Head of caudate nucleus (tissue), 42 donors: ENCODE data around the gene JDP2.
"Not testable (repeated sequence)": the region's sequence is repeated elsewhere in the genome, so short reads cannot be mapped to it uniquely, and the experiment has no call there.

Experiments used
- DNase-seq, 42 donors: peaks; one replicate each; pipeline versions ENCODE4 v3.0.0 to v3.0.0-alpha.2; 2020 to 2021; ENCODE audit warnings: mixed read lengths in 7 of 42
- intact Hi-C: fragments of 100-400 bp; cut with DNase I; formaldehyde crosslinking; loops from one replicate; pipeline ENCODE4 v1.15.0; 2022

JDP2 gene

GRCh38 chr14:75469164-75469563 lies 41.3 kb downstream of the JDP2 start:
- intact Hi-C loops: no loop called here
- DNase-seq: peak in 1 of 42 donors; percentile 28

DNA sequence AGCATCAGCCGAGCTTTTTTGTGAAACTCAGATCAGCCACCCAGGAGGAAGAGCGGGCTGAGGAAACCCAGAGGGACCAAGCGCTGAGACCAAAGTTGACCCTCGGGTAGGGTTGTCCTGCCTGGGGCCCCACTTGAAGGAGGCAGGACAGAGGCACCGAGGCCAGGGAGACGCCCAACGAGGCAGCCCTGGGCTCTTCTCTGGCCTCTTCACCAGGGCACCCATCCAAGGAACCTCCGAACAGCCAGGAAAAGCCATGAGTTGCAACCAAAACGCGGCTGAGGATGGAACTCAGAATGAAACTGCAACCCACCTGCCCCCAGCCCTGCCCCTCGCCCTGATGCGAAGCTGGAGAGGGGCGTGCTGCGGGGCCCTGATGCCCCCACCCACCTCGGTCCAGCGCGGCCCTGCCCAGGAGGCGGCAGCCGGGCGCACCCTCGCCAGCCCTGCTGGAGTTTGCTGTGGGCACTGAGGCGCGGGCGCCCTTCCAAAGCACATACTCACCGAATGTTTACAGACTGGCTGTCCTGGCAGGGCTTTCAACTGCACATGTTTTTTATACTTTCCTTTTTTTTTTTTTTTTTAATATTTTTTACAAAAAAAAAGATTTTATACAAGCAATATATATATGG lies 41.9 kb downstream of the JDP2 start:
- DNase-seq: peak in 18 of 42 donors; percentile 21 to 63 (median 38)
- intact Hi-C loops: no loop called here

DNA sequence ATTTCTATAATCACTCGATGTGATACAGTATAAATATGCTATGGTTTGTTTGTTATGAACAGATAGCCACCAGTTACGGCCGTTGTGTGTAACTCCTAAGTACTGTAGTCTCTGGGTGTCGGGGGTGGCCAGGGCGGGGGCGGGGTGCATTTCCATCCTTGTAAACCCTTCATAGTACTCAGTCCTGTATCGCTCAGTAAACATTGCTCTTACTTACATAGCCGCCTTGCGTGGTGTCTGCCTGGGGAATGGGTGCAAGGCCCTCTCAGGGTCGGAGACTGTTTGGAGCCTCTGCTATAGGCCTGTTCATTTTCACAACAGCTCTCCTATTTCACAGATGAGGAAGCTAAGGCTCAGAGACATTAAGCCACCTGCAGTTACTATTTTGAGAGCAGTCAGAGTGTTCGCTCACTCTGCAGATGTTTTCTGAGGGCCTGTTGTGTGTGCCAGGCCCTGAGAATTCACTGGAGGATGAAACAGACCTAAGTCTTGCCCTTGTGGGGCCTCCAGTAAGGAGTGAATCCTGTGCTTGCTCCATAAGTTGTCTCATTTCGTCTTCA lies 42.5 kb downstream of the JDP2 start:
- intact Hi-C loops: no loop called here
- DNase-seq: peak in 1 of 42 donors; percentile 0

GRCh38 chr14:75471059-75471458 lies 43.2 kb downstream of the JDP2 start:
- intact Hi-C loops: no loop called here
- no peak for DNase-seq

DNA sequence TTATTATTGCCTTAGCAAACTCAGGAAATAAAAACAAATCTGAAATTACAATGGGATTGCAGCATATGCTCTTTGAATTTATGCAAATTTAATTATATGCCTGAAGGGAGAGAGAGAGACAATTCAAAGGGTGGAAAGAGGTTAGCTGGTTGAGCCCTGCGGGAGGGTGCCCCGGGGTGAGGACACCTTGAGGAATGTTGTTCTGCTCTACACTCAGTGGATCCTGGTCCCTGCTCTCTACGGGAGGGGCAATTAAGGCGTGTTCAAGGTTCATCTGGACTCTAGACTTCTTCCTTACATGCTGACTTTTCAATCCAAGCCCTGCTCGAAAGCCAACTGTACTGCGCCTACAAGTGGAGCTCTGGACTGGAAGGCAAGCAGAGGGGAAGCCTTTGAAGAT lies 46.3 kb downstream of the JDP2 start:
- DNase-seq, intact Hi-C loops: not testable (repeated sequence)

DNA sequence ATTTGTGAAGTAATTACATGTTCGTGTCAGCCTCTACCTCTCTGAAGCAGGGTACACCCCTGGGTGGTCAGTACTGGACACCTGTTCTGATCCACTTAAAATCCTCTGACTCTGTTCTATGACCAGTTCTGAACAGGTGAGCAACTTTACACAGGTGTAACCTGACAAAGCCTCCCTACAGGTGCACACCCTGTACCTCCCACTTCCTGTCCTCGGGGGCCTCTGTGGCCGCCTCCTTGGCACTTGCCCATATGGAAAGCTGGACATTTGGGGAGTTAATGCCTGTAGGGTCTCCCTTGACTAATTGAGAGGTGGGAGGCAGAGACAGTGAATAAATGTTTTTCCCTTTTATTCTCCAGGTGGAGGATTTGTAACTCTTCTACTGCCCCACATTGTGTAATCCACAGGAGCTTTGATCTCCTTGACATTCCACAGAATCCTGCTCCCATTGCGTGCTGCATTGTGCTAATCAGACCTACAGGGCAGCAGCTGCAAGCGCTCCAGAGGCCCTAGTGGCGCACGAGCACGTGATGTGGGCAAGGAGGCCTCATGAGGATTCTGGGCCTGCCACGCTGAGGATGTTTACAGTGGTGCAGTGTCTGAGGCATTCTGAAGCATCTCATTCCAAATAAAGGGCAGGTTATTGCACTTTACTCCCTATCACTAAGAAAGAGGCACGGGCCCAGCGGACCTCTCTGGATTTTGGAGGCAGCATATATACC lies 48.6 kb downstream of the JDP2 start:
- intact Hi-C loops: no loop called here
- DNase-seq: peak in 25 of 42 donors; percentile 12 to 68 (median 43)

DNA sequence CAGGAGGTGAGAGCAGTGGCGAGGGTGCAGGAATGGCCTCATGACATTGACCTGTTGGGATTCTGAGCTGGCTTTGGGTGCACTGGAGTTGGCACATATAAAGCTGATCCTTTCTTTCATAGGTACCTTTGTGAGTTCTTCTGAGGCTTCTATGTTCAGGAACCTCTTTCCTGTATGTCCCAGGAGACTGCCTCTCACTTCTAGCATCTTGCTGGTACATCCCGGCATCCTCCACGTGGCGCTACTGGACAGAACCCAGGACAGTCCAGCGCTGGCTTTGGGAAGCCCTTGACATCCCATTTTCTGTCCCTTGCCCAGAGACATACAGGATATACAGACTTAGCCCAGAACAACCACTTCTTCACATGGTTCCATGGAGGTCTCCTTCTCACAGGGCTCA lies 50.1 kb downstream of the JDP2 start:
- no peak for DNase-seq
- intact Hi-C loops: no loop called here

DNA sequence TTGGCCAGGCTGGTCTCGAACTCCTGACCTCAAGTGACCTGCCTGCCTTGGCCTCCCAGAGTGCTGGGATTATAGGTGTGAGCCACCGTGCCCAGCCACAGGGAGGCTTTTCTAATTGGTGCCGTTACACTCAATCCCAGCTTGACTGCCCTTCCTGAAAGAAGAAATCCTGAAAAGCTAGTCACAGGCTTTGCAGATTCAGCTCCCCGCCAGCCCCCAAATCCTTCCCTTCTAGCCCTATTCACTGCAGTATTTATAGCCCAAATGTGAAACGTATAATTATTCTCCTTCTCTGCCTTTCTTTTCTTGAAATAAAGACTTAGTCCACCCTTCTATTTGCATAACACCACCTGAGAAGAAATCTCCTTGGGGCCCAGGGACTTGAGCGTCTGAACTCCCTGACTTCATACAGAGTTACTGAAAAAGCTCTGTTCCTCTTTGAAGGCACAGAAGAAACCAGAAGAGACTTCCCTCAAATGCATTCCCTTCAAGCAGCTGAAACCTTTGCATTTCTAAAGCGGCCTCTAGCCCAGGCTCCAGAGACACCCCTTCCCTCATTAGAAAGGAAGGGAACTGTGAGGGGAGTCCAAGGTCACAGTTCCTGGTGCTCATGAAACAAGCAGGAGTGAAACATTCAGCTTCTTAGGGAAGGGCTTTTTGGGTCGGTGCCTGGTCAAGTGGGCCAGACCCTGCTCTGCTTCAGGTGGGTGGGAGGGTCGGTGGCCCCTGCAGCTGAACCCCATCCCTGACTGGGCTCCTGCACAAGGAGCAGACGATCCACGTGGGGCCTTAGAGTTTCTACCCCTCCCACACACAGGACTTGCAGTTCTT lies 52.2 kb downstream of the JDP2 start:
- intact Hi-C loops: loop anchor here (10.0 kb wide), 1 partner anchor 355 kb away; the partner anchor contains the start of gene NEK9
- peak in 2 of 42 donors; percentile 19 to 26 for DNase-seq

DNA sequence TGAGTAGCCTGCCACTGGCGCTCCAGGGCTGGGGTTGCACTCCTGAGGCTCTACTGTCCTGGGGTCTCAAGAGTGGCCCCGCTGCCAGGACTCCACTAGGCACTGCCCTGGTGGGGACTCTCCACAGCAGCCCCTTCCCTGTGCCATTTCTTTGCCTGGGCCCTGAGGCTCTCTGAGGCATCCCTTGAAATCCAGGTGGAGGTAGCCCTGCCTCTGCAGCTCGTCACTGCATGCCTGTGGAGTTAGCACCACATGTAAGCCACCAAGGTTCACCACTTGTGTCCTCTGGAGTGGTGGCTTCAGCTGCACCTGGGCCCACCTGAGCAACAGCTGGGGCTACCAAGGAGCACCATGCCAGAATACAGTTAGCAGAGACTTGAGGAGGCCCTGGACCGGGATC lies 54.5 kb downstream of the JDP2 start:
- DNase-seq: peak in 1 of 42 donors; percentile 32
- intact Hi-C loops: loop anchor here (10.0 kb wide), 1 partner anchor 358 kb away; the partner anchor contains the start of gene NEK9

GRCh38 chr14:75484711-75485429 lies 57.0 kb downstream of the JDP2 start:
- intact Hi-C loops: loop anchor here (10.0 kb wide), 1 partner anchor 360 kb away; the partner anchor contains the start of gene NEK9
- DNase-seq: peak in 1 of 42 donors; percentile 9

DNA sequence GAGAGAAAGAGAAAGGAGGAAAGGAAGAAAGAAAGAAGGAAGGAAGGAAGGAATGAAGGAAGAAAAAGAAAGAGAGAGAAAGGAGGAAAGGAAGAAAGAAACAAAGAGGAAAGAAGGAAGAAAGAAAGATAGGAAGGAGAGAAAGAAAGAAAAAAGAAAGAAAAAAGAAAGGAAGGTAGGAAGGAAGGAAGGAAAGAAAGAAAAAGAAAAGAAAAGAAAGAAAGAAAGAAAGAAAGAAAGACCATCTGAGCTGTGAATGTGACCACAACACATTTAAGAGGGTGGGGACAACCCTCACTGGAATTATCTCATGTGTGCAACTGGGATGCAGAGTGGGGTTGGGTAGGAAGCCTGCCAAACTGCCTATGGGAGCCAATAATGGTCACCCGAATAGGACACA lies 58.5 kb downstream of the JDP2 start:
- intact Hi-C loops: loop anchor here (10.0 kb wide), 1 partner anchor 362 kb away; the partner anchor contains the start of gene NEK9
- peak in 1 of 42 donors; percentile 32 for DNase-seq

DNA sequence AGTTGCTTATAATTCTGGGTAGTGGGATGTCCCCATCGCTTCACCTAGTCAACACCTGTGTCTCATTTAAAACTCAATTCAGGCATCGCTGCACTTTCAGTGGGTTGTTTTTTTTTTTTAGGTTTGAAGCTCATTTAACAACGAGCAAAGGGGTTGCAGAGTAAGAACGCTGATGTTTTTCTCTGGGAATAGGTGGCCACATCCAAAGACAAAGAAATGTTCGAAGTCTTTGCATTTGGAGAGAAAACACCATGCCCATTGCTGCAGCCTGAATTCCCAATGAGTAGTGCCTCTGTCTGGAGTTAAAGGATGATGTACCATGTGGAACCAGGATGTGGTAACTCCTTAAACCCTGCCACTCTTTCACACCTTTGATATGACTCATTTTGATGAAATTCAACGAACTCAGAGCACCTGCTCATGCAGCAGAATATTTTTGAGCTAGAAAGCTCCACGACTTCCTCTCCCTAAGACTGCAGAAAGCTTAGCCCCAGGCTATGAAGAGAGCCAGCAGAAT lies 59.4 kb downstream of the JDP2 start:
- DNase-seq: no peak
- intact Hi-C loops: loop anchor here (10.0 kb wide), 1 partner anchor 362 kb away; the partner anchor contains the start of gene NEK9

- intact Hi-C loops: loop anchor here (2.0 to 10.0 kb wide), 2 partner anchors 183 to 365 kb away; partner anchors contain the start of gene NEK9
- peak in 2 of 42 donors; percentile 29 to 30 for DNase-seq
Measured at GRCh38 chr14:75489480-75489837, 61.6 kb downstream of the JDP2 start.

DNA sequence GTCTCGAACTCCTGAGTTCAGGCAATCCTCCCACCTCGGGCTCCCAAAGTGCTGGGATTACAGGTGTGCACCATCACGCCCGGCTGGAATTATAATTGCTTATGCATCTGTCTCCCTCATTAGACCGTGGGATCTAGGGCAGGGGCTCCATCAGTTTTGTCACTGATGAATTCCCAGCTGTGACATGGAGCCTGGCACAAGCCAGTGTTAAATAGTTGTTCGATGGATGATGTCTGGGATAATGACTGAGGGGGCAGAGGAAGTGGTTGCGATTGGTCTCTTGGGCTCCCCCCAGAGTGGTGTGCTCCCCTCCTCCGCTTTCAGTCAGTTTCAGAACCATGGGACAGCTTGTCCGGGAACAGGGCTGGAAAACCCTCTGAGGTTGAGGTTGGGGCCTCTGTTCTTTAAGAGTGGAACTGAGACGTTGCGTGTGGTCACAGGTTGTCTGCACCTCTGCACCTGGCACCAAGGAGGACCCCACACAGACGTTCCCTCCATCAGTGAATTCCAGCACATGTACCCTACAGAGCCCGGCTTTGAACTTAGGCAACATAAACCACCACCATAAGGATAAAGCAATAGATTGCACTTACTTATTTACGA lies 63.7 kb downstream of the JDP2 start:
- DNase-seq: peak in 3 of 42 donors; percentile 12 to 32 (median 20)
- intact Hi-C loops: no loop called here

DNA sequence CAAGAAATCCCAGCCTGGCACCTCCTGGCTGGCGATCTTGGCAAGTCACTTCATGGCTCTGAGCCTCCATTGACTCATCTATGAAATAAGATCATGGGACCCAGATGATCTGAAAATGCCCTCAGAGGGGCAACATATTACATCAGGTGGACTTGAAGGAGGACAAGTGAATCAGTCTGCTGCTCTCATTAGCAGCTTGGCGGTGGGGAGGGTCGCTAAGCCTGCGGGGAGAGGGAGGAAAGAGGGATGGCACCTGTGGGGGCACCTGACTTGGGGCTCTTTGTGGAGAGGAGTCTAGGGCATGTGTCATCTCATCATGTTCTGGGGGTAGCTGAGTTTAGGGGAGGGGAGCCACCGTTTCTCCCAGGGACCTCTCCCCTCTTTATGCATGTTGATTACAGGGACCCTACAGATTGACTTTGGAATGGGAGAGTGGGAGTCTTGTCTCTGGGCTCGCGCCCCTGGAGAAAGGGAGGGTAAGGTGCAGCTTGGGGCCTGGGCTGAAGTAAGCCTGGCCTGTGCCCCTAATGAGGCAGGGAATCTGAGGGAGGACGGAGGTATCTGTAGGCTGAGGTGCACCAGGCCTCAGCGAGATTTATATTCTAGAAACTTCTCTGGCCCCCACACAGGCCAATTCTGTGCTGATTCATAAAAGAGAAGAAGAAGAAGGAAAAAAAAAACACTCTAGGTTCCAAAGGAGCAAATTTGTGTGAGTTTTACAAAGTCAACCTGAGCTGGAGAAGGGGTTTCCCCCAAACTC lies 65.2 kb downstream of the JDP2 start:
- DNase-seq: no peak
- intact Hi-C loops: no loop called here

- no peak for DNase-seq
- intact Hi-C loops: no loop called here
Measured at GRCh38 chr14:75493592-75494087, 65.8 kb downstream of the JDP2 start.

GRCh38 chr14:75494896-75495295 lies 67.1 kb downstream of the JDP2 start:
- intact Hi-C loops: no loop called here
- no peak for DNase-seq
